Stimulated activated CD8-positive, alpha-beta memory T cell treated with anti-CD3 and anti-CD28 coated beads, Interleukin-2, amount 100 ng/mL, for 48 hours (primary cell): ENCODE data around the gene ITGA11.

Experiments used
- DNase-seq, 2 donors: peaks; one replicate each; pipeline ENCODE4 v3.0.0-alpha.2; 2020; ENCODE audit warnings: low read depth in 2 of 2

Gene ITGA11

DNA sequence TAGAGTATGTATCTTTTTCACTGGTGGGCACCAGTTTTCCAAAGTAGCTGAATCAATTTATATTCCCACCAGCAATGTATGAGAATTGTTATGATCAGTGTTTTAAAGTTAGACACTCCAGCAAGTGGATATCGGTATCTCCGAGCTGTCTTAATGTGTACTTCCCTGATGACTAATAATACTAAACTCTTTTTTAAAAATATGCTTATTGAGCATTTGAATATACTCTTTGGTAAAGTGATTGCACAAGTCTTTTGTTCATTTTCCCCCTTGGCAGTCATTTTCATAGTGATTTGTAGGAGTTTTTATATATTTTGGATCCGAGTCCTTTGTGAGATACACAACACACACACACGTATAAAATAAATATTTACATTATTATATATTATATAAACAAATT, 166.9 kb downstream of the ITGA11 start:
- DNase-seq = no peak

DNA sequence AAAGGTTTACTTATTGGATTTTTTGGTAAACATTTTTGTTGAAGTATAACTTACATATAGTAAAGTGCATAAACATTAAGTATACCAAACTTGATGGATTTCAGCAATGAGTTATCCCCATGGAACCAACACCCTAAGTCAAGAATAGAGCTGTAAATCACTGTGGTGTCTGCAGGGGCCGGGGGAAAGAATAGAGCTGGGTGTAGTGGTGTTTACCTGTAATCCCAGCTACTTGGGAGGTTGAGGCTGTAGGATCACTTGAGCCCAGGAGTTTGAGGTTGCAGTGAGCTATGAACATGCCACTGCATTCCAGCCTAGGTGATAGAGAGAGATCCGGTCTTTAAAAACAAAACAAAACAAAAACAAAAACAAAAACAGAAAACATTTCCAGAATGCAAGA, 167.7 kb downstream of the ITGA11 start:
- no peak for DNase-seq

DNA sequence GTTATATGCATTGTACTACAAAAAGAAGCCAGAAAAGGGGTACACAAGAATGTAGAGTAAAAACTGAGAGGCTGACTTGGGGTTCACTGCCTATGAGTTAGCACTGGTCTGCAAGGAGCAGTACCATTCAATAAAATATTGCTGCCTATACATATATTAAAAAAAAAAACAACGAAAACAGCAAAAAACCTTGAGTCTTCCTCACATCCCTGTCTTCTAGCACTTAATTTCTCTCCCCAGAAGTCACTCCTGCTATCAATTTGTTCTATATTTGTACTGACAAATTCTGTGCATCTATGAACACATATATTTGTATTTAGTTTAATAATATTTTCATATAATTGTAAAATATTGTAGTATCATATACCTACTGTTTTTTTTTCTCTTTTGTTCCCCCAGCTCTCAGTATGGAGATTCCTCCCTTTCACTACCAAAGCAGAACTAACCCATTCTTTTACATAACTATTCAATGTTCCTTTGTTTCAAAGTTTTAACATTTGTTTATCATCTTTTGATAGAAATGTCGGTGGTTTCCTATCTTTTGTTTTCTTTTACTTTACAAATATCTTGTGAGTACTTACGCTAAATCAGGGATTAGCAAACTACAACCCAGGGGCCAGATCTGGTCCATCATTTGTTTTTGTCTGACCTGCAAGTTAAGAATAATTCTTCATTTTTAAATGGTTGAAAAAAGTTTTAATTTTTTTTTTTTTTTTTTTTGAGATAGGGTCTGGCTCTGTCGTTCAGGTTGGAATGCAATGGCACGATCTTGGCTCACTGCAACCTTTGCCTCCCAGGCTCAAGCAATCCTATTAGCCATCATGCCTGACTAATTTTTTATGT, 169.2 kb downstream of the ITGA11 start:
- no peak for DNase-seq

DNA sequence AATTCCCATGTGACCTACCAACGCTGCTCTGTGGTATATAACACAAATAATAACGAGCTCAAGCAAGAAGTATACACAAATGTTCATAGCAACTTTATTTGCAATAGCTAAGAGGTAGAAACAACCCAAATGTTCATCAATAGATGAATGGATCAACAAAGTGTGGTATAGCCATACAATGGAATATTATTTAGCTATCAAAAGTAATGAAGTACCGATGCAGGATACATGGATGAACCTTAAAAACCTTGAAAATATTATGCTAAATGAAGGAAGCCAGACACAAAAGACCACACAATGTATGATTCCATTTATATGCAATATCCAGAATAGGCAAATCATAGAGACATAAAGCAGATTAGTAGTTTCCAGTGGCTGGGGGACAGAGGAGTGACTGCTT, 170.0 kb downstream of the ITGA11 start:
- DNase-seq = no peak

DNA sequence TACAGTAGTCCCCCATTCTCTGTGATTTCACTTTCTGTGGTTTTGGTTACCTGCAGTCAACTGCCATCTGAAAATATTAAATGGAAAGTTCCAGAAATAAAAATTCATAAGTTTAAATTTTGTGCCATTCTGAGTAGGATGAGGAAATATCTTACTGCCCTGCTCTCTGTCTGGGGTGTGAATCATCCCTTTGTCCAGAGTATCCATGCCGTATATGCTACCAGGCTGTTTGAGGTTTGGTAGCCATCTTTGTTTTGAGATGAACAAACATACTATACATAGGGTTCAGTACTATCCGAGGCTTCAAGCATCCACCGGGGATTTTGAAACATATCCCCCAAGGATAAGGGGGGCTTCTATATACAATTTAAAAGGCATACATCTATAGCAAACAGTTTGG, 170.7 kb downstream of the ITGA11 start:
- no peak for DNase-seq

DNA sequence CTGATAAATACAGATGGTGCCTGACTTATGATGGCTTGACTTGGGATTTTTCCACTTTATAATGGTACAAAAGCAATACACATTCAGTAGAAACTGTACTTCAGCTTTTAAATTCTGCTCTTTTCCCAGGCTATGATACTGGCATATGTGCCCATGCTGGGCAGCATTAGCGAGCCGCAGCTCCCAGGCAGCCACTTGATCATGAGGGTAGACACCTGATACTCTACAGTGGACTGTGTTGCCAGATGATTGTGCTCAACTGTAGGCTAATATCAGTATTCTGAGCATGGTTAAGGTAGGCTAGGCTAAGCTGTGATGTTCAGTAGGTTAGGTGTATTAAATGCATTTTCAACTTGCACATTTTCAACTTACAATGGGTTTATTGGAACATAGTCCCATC, 172.1 kb downstream of the ITGA11 start:
- DNase-seq = no peak

DNA sequence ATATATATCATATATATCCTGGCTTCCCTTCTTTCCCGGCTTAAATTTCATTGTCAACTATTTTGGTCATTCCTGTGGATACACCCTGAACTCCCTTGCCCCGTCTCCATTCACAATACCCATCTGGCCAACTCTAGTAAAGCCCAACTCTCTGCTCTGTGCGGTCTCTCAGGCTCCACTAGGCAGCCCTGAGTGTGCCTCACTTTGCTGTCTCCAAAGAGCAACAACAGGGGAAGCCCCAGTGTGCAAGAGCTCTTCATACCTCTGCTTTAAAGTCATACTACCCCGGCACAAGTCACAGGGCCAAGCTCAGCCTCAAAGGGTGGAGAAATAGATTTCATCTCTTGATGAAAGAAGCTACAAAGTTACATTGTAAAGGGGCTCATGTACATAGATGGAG, 173.3 kb downstream of the ITGA11 start:
- DNase-seq = no peak

DNA sequence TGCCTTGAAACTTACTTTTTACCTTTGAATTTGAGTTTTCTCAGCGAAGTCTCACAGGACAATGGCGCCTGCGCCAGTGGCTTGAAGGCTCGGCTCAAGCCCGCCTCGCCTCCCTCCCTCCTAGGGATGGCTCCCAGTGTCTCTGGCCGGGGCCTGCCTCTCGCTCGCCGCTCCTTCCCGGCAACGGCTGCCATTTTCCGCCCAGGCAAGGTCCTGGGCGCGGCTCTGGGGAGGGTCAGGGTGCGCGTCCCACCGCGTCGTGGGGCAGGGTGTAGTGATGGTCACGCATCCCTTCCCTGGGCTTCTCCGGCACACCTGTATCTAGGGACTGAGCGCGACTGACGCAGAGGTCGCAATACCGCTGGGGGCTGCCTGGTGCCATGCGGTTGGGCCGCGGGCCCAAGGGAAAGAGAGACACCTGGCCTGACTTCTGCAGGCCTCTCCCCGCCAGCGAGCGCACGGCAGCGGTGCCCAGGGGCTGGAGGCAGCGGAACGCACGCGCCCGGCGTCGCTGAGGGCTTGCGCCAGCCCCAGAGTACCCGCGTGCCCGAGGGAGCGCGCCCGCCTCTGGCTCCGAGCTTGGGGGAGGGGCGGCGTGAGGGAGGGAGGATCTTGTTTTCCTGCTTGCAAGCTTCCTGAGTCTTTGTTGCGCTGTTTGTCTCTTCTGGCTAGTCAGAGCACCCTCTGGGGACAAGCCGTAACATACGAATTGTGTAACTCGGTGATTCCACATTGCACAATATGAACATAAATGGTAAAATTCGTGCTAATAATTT, 175.1 kb downstream of the ITGA11 start:
- DNase-seq = peak; percentile 50 to 62

DNA sequence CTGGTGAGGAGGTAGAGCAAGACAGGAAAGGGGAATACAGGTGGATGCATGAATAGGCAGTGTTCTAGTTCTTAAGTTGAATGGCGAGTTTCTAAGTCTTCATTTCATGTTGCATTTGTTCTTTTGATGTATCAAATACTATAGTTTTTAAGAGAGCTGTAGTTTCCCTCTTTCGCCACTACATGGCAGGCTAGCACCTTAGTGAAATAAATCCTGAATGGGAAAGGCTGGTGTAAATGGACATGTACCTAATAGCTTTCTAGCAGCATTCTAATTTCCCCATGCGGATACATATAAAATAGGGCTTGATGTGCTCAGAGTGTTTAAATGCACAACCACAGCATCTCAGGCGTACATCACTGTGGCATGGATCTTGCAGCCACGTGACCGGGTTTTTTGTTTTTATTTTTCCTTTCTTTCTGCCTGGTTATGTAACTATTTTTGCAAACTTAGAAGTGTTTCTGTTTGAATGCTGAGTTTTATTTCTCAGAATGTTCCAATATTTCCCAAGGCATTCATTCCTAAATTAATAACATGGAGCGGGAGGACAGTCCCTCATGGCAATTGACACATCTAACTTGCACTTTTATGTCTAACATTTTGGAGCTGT, 178.9 kb downstream of the ITGA11 start:
- DNase-seq = no peak

DNA sequence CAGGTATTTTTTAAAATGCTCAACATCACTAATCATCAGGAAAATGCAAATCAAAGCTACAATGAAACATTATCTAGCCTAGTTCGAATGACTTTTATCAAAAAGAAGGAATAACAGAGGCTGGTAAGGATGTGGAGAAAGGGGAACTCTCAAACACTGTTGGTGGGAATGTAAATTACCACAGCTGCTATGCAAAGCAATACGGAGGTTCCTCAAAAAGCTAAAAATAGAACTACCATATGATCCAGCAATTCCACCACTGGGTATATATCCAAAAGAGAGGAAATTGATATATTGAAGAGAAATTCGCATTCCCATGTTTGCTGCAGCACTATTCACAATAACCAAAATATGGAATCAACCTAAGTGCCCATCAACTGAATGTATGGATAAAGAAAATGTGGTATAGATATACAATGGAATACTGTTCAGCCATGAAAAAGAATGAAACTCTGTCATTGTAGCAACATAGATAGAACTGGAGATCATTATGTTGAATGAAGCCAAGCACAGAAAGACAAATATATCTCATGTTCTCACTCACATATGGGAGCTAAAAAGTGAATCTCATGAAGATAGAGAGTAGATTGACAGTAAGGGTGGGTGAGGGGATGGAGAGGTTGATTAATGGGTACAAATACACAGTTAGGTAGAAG, 182.8 kb downstream of the ITGA11 start:
- DNase-seq = no peak
